Vagina (tissue), 2 donors: Measurements from ENCODE around the gene PHOX2B.

Experiments used
- POLR2AphosphoS5 ChIP-seq, 2 donors: sonication (generic); formaldehyde crosslinking; IDR thresholded peaks; one replicate each; pipeline ENCODE4 v1.9.0; 2017; ENCODE audit warnings: antibody characterized with exemption in 2 of 2, mild to moderate bottlenecking in 2 of 2, low read depth in 1 of 2; ENCODE audit not compliant: insufficient read depth in 1 of 2
- TF ChIP-seq, protein P1 (sequence below), 3 experiments: fragments of 450-650 bp in 2 of 3; fragments of 200-600 bp in 1 of 3; sonication (generic) in 1 of 3; IDR thresholded peaks; one replicate each; pipeline ENCODE4 v1.5.1; 2017 to 2019; ENCODE audit warnings: antibody characterized with exemption in 3 of 3, mild to moderate bottlenecking in 2 of 3, moderate library complexity in 2 of 3

DNA sequence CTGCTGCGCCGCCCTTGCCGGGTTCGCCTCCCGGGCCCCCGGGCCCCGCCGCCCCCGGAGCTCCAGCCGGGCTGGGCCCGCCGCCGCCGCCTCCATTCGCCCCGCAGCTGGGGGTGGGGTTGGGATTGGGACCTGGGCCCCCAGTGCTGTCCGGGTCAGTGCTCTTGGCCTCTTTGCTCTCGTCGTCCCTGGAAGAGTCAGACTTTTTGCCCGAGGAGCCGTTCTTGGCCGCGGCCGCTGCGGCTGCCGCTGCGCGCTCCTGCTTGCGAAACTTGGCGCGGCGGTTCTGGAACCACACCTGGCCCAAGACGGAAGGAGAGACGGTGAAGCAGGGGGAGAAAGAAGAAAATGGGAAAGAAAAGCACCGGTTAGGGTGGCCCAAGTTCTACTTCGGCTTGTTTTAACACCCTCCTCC is 2.5 kb downstream of the PHOX2B start:
- TF ChIP-seq, protein P1, sequence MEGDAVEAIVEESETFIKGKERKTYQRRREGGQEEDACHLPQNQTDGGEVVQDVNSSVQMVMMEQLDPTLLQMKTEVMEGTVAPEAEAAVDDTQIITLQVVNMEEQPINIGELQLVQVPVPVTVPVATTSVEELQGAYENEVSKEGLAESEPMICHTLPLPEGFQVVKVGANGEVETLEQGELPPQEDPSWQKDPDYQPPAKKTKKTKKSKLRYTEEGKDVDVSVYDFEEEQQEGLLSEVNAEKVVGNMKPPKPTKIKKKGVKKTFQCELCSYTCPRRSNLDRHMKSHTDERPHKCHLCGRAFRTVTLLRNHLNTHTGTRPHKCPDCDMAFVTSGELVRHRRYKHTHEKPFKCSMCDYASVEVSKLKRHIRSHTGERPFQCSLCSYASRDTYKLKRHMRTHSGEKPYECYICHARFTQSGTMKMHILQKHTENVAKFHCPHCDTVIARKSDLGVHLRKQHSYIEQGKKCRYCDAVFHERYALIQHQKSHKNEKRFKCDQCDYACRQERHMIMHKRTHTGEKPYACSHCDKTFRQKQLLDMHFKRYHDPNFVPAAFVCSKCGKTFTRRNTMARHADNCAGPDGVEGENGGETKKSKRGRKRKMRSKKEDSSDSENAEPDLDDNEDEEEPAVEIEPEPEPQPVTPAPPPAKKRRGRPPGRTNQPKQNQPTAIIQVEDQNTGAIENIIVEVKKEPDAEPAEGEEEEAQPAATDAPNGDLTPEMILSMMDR (IDR thresholded peaks at IDR 0.05) = no peak
- TF ChIP-seq POLR2AphosphoS5 (IDR thresholded peaks at IDR 0.05; ENCODE audit: insufficient read depth in 1 of 2, low read depth in 1 of 2) = no peak
